Thoracic aorta (tissue), 2 donors: Measurements from ENCODE around the gene HMOX2. TPM values are rescaled to one million over a fixed set of nuclear protein-coding genes. Genes with fewer than 3 reads are reported as not detected.

ENCODE experiments used
- ATAC-seq: fragments of 150-250 bp; one replicate; pipeline ENCODE4 v1.8.0; 2017; ENCODE audit warnings: low read depth; ENCODE audit not compliant: insufficient number of reproducible peaks, low FRiP score
- DNase-seq: peaks from one replicate; pipeline ENCODE4 v3.0.0-alpha.2; 2020; ENCODE audit warnings: low spot score
- H3K27ac ChIP-seq, 2 donors: fragments of 200-600 bp; sonication (generic); 1 replicate in 1 of 2; 2 replicates in 1 of 2; pipeline ENCODE4 v1.5.1; 2016; ENCODE audit warnings: mild to moderate bottlenecking in 2 of 2, moderate library complexity in 2 of 2
- H3K27me3 ChIP-seq: fragments of 200-600 bp; sonication (generic); replicated peaks from 2 replicates; pipeline ENCODE4 v1.6.0; 2016; ENCODE audit warnings: mild to moderate bottlenecking; ENCODE audit not compliant: insufficient read depth
- H3K36me3 ChIP-seq: fragments of 200-600 bp; sonication (generic); one replicate; pipeline ENCODE4 v1.5.1; 2016
- H3K4me1 ChIP-seq, 2 donors: fragments of 200-600 bp; sonication (generic); 1 replicate in 1 of 2; 2 replicates in 1 of 2; pipeline versions ENCODE4 v1.5.1 to v1.6.0; 2016; ENCODE audit warnings: low read depth in 2 of 2, mild to moderate bottlenecking in 1 of 2; ENCODE audit not compliant: control insufficient read depth in 1 of 2
- H3K4me3 ChIP-seq: fragments of 200-600 bp; sonication (generic); 2 replicates; pipeline ENCODE4 v1.5.1; 2016; ENCODE audit warnings: mild to moderate bottlenecking
- H3K9me3 ChIP-seq: fragments of 200-600 bp; sonication (generic); 2 replicates; pipeline ENCODE4 v1.5.1; 2016
- total RNA-seq, 2 donors: library from RNA; depleted of rRNA; stranded (reverse); fragments of >200 nt; gene quantifications; one replicate each; pipeline versions ENCODE4 v1.1.0 to v1.2.3, GENCODE V29; 2016
- TF ChIP-seq, protein P1 (sequence below): fragments of 200-600 bp; sonication (generic); IDR thresholded peaks from one replicate; pipeline ENCODE4 v1.5.1; 2019; ENCODE audit warnings: antibody characterized with exemption

HMOX2 gene
- total RNA-seq, 2 donors from 2014 or later: 35.3 to 43.5 TPM

DNA sequence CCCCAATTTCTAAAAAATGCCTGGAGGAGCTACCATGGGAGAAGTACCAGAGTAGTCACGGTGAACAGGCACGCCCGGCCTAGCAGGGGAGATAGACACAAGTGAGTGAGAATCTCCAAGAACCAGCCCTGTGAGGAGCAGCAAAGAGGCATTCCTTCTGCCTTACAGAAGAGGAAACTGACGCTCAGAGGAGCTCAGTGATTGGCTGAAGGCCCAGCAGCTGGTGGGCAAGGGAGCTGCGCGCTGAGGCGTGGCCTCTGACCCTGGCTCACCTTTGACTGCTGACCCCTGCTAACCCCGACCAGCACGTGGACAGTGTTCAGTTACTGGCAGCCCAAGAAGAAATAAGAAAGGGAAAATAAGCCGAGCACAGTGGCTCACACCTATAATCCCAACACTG, 81.8 kb downstream of the HMOX2 start:
- TF ChIP-seq, protein P1, sequence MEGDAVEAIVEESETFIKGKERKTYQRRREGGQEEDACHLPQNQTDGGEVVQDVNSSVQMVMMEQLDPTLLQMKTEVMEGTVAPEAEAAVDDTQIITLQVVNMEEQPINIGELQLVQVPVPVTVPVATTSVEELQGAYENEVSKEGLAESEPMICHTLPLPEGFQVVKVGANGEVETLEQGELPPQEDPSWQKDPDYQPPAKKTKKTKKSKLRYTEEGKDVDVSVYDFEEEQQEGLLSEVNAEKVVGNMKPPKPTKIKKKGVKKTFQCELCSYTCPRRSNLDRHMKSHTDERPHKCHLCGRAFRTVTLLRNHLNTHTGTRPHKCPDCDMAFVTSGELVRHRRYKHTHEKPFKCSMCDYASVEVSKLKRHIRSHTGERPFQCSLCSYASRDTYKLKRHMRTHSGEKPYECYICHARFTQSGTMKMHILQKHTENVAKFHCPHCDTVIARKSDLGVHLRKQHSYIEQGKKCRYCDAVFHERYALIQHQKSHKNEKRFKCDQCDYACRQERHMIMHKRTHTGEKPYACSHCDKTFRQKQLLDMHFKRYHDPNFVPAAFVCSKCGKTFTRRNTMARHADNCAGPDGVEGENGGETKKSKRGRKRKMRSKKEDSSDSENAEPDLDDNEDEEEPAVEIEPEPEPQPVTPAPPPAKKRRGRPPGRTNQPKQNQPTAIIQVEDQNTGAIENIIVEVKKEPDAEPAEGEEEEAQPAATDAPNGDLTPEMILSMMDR: no peak
- no peak overlapping the region for H3K4me3 ChIP-seq
- DNase-seq (no peak), ATAC-seq (no peak)
- no peaks in the 10 kb centered on the region for H3K27me3 ChIP-seq
- H3K27ac ChIP-seq: no peak overlapping the region
- no peaks in the 10 kb centered on the region for H3K4me1 ChIP-seq
- no peaks in the 10 kb centered on the region for H3K9me3 ChIP-seq
- no peaks in the 10 kb centered on the region for H3K36me3 ChIP-seq

Other genes starting within 250 kb of the HMOX2 start
- 1 to 10 TPM in 1 of 2 donors, under 1 TPM in 1; 0.68 to 1.1 TPM for gene SRL, start 234.3 kb upstream of the HMOX2 start, total RNA-seq
- 1 to 10 TPM; 3.5 to 7.6 TPM for gene TFAP4, start 203.4 kb upstream of the HMOX2 start, total RNA-seq
- 10 to 100 TPM; 19.5 to 32.9 TPM for gene GLIS2, start 160.3 kb upstream of the HMOX2 start, total RNA-seq
- 10 to 100 TPM; 18.4 to 21.1 TPM for gene PAM16, start 125.1 kb upstream of the HMOX2 start, total RNA-seq
- gene VASN, start 104.5 kb upstream of the HMOX2 start, total RNA-seq: 100 to 1,000 TPM; 197 to 217 TPM
- 10 to 100 TPM; 71.1 to 79.1 TPM for gene CORO7, start 59.8 kb upstream of the HMOX2 start, total RNA-seq
- gene DNAJA3, start 50.5 kb upstream of the HMOX2 start, total RNA-seq: 10 to 100 TPM; 35.2 to 52.2 TPM
- 10 to 100 TPM; 22.8 to 23.3 TPM for gene NMRAL1, start 1.8 kb upstream of the HMOX2 start, total RNA-seq
- gene CDIP1, start 62.4 kb downstream of the HMOX2 start, total RNA-seq: 10 to 100 TPM; 33.2 to 33.5 TPM
- not detected for gene C16orf96, start 79.9 kb downstream of the HMOX2 start, total RNA-seq
- gene UBALD1, start 138.5 kb downstream of the HMOX2 start, total RNA-seq: 10 to 100 TPM; 23.8 to 23.9 TPM
- 10 to 100 TPM; 56.0 to 64.5 TPM for gene MGRN1, start 148.4 kb downstream of the HMOX2 start, total RNA-seq
- gene NUDT16L1, start 217.2 kb downstream of the HMOX2 start, total RNA-seq: 10 to 100 TPM; 16.8 to 24.0 TPM